HG03159 (cell line): Measurements from ENCODE around the gene RGS3.
A peak's percentile ranks its signal among the peaks of the same experiment; 100 is the strongest.

Source experiments
- ATAC-seq: cut with Tn5 transposase; IDR thresholded peaks from one replicate; pipeline ENCODE4 v1.9.1; 2021; ENCODE audit warnings: mild to moderate bottlenecking, moderate library complexity; ENCODE audit not compliant: unreplicated experiment

The RGS3 gene

DNA sequence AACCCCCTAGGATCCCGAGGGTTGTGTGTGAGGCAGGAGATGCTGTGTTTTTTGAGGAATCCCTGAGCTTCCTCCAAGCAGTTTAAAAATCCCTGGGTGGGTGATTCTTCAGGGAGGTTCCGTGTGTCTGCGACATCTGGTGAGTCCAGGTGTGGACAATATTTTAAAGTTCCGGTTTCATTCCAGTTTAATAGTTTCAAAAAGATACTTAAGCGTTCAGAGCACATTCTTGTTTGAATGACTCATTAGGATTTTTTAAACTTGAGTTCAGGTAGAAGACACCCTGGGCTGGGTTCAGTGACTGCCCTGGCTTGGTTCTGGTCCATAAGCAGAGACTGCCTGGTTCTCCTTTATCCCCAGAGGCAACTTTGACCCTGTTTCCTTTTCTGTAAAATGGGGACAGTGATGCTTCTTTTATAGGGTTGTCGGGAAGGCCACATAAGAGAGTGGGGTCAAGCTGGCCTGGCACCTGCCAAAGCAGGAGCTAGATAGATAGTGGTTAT is 119.2 kb downstream of the RGS3 start:
- no peak for ATAC-seq

DNA sequence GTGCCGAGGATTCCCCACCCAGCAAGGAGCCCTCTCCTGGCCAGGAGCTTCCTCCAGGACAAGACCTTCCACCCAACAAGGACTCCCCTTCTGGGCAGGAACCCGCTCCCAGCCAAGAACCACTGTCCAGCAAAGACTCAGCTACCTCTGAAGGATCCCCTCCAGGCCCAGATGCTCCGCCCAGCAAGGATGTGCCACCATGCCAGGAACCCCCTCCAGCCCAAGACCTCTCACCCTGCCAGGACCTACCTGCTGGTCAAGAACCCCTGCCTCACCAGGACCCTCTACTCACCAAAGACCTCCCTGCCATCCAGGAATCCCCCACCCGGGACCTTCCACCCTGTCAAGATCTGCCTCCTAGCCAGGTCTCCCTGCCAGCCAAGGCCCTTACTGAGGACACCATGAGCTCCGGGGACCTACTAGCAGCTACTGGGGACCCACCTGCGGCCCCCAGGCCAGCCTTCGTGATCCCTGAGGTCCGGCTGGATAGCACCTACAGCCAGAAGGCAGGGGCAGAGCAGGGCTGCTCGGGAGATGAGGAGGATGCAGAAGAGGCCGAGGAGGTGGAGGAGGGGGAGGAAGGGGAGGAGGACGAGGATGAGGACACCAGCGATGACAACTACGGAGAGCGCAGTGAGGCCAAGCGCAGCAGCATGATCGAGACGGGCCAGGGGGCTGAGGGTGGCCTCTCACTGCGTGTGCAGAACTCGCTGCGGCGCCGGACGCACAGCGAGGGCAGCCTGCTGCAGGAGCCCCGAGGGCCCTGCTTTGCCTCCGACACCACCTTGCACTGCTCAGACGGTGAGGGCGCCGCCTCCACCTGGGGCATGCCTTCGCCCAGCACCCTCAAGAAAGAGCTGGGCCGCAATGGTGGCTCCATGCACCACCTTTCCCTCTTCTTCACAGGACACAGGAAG is 120.2 kb downstream of the RGS3 start:
- no peak for ATAC-seq

DNA sequence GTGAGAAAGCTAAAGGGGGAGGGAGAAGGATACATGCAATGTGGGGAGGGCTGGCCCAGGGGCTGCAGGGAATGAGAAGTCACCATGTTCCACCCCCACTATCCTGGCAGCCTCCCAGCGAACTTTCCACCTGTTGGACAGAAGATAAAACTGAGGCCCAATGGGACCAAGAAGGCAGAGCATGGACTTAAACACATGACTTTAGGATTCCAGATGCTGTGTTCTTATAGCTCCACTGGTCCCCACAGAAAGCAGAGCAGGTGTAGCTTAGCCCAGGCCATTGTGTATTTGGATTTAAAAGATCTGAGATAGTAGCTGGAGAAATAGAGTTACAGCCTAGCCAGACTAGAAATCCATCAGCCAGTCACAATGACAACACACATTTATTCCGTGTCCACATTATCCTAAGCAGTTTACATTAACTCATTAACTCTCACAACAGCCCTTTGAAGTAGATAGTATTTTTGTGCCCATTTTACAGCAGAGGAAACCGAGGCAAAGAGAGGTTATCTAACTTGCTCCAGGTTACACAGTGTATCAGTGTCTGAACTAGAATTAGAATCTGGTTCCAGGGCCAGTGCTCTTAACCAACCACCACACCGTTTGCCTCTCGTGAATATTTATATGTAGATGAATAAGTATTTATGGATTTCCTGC is 121.0 kb downstream of the RGS3 start:
- ATAC-seq: no peak

DNA sequence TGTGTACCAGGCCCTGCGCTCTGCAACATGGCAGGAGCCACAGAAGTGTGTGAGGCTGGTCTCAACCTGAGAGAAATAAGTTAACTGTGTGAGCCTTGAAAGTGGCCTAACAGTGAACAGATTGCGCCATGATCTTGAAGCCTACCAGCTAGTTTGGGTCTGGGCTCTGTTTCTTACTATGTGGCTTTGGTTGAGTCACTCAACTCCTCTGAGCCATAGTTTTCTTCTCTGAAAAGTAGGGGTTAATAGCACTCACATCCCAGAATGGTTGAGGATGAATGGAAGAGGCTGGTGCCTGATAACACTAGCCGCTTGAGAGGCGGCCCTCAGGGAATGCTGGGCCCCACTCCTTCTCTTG is 121.5 kb downstream of the RGS3 start:
- ATAC-seq: no peak

DNA sequence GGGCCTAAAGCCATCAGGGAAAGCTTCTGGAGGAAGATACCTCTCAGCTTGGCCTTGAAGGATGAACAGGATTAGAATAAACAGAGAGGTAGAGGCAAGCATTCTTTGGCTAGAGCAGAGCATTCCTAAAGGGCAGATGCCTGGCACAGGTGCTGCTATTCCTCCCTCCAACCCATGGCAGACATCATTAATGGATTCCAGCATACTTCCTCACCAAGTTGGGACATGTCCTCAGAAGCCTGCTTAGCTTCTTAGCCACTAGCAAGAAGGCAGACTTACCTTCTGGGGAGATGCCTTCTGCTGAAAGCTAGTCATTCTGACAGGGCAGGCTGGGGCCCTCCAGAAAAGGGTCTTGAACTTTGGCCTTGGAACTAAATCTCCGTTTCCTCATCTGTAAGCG is 122.0 kb downstream of the RGS3 start:
- no peak for ATAC-seq

DNA sequence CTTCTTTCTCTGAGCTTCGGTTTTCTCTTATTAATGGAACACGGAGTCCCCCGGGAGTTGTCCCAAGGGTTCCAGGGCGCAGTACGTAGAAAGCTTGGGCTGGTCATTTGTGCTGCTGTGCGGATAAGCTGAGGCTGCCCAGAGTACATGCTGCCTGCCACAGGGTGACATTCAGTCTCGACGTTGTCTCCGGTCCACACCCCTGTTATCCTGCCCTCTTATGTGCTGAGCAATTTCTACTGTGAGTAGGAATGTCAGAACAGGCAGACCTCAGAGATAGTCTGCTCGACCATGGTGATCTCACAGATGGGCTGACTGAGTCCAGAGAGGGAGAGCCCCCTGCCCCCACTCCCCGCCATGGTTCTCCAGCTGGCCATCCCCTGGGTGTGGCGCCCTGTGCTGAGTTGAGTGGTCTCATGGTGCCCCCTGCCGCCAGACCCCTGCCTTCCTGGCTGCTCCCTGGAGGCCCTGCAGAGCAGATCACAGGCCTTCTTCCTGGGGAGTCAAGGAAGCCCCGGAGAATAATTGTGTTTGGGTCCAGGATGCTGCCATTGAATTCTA is 124.0 kb downstream of the RGS3 start:
- ATAC-seq: no peak

DNA sequence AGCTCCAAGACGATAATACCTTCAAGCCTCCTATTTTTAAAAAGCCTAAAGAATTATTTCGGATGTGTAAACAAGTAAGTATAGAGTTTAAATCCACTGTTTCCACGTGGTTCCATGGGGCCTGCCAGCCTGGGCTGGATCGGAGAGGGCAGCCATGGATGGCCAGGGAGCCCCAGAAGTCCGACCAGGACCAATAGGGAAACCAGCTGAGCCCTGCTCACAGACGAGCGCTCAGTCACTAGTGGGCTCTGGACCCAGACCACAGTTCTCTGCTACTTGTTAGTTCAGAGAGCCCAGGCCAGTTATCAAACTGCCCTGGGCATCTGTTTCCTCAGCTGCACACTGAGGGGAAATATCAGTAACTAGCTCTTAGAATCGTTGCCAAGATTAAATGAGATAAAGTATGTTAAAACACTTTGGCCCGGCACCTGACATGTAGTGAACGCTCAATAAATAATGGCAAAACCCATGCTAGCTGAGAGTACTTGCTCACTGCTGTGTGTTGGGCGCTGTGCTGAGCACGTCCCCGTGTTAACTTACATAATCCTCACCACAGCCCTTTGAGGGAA is 124.8 kb downstream of the RGS3 start:
- no peak for ATAC-seq

DNA sequence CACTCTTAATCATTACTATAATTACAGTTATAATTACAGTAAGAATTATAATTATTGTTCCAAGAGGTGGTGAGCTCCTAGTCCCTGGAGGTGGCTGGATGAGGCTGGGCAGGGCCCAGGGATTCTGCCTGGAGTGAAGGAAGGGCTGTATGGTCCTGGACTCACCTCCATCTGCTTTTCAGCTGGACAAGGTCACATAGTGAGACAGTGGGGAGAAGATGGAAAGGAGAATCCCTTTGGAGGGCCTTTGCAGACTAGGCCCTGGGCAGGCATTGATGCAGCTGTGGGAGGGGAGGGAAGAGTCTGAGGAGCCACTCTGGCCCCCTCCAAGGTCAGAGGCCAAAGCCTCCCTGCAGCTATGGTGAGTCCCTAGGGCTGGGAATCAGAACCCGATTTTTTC is 125.4 kb downstream of the RGS3 start:
- ATAC-seq: no peak

DNA sequence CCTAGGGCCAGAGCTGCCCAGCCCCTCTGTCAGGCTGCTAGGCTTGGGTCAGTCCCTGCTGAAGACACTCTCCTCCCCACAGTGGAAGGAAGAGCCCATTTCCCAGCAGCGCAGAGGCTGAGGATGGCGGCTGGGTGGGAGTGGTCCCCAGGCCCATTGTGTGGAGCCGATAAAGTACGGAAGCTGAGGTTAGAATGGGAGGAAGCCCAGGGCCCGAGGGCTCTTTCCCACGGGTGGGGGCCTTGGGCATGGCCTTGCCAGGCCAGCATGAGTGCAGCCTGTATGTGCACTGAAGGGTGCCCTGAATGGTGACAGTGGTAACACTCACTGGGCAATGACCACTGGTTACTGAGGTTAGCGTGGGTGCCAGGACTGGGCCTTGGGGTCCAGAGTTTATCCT is 125.9 kb downstream of the RGS3 start:
- ATAC-seq: no peak

DNA sequence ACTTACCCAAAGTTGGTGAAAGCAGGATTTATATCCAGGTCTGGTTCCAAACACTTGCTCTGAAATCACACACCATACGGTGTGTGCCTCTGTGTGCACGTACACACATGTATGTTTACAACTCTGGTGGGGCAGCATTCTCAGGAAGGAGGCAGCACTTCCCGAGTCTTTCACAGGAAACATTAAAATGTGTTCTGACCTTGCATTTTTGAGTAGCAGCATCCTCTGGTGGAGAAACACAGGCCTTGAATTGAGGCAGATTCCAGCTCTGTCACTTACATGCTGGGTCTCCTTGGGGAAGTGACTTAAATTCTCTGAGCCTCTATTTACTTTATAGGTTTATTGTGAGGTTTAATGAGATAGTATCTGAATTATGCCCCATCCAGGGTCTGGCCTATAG is 126.4 kb downstream of the RGS3 start:
- ATAC-seq: no peak

DNA sequence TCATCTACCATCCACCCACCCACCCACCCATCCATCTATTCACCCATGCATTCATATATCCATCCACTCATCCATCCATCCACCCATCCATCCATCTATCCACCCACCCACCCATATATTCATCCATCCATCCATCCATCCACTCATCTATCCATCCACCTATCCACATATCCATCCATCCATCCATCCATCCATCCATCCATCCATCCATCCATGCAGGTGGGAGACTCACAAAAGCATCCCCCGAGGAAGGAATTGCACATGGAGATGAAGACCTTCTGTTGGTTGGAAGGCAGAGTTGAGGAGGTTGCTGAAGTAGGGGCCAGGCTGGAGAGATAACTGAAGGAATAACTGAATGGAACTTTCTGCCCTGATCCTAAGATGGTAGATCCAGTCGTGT is 126.9 kb downstream of the RGS3 start:
- ATAC-seq: no peak

DNA sequence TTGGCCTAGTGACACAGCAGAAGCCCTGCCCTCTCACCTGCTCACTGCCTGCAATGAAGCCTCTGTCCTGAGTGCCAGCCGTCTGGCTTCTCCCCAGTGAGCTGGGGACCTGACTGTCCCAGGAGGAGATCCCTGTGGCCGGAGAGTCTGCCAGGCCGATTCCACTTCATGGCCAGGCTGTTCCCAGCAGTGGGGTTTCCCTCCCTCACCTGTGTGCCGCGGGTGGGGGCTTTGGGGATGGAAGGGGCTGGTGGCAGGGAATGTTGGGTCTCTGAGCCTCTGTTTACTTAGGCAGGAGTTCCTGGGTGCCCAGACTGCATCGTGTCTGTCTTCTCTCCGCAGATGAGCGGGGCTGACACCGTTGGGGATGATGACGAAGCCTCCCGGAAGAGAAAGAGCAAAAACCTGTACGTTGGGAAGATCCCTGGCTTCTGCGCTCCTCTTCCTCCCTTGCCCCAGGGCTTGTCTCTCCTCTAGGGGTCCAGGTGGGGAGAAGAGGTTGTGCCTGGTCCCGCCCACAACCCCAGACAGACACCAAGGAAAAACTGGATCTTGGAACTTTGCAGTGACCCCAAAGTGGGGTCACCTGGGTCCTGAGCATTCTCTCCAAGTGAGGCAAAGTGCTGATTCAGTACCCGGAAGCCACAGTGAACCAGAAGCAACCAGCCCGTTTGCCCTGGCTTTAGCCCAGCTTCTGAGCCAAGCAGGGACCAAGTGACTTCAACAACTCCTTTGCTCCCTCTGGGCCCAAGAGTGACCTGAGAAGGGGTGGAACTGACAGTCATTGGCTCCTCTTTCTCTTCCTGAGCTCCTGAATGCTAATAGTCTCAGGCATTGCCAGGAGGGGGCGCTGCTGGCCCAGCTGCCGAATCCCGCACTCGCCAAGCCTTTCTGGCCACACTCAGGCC is 127.7 kb downstream of the RGS3 start:
- ATAC-seq: peak; percentile 44

DNA sequence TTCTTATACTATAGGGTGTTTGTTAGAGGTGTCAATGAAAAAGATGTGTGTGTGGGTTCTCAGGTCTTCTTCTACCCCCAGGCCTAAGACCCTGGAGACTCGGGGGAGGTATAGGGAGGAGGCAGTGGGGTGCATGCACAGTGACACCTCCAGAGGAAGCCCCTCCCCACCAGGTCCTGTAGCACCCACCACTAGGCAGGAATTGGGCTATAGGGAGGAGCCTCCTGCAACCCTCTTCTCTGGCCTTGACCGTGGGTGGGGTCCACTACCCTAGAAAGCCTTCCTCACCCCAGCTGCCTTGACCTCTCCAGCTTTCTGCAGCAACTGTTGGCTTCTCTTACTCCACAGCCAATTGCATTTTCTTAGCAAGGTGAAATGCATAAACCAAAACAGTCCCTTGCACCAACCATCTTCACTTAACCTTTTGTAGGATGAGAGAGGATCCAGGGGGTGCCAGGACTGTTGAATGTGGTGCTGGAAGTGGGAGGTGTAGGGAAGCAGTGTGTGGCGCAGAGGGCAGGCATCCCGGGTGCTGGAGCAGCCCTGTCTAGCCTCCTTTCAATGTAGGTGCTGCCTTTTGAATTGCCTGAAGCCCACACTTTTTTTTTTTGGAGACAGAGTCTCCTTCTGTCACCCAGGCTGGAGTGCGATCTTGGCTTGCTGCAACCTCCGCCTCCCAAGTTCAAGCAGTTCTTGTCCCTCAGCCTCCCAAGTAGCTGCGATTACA is 128.5 kb downstream of the RGS3 start:
- no peak for ATAC-seq

DNA sequence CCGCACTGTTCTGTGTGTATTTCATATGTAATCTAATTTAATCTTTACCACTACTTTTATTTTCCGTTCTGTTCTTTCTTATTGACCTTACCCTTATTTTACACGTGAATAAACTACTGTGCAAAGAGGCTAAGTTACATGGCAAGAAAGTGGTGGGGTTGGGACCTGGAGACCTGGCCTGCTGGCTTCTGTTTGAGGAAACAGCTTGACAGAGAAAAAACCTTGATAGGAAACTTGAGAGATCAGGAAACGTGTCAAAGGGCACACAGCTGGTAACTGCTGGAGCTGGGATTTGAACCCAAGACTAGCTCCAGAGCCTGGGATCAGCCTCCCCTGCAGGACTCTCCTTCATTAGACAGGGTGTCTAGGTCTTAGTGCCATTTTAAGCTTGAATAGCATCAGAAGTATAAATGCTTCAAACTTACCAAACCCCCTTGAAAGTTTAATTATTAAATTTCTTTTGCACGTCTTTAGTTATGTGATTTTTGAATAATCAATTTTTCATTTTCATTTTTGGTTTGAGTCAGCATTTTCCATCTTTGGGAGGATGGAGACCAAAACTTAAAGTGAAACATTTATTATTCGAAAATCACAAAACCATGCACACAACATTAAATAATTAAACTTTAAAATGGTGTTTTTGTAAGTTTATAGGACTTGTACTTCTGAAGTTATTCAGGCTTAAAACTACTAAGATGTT is 129.5 kb downstream of the RGS3 start:
- ATAC-seq: no peak

DNA sequence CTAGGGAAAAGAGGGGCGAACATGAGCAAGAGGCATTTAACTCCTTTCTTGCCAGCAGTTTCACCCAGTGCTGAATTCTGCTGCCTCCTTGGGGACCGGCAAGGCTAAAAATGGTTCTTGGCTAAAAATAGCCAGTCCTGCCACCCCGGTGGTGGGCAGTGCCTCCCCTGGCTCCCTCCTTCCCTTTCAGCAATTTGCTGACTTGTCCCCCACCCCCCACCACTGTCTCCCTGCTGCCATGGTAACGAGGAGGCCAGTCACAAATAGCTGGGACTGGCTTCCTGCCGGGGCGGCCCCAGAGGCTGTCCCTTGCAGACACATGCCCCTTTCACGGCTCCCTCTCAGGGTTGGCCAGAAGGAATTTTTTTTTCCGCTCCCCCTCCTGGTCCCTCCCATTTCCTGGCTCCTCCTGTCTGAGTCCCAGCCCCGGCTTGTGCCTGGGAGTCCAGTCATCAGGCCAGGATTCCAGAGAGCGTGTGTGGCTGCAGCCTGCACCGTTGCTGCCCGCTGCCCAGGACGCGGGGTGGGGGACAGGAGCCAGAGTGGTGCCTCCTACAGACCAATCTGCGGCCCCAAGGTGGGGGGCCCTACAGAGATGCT is 130.3 kb downstream of the RGS3 start:
- peak; percentile 61 for ATAC-seq

DNA sequence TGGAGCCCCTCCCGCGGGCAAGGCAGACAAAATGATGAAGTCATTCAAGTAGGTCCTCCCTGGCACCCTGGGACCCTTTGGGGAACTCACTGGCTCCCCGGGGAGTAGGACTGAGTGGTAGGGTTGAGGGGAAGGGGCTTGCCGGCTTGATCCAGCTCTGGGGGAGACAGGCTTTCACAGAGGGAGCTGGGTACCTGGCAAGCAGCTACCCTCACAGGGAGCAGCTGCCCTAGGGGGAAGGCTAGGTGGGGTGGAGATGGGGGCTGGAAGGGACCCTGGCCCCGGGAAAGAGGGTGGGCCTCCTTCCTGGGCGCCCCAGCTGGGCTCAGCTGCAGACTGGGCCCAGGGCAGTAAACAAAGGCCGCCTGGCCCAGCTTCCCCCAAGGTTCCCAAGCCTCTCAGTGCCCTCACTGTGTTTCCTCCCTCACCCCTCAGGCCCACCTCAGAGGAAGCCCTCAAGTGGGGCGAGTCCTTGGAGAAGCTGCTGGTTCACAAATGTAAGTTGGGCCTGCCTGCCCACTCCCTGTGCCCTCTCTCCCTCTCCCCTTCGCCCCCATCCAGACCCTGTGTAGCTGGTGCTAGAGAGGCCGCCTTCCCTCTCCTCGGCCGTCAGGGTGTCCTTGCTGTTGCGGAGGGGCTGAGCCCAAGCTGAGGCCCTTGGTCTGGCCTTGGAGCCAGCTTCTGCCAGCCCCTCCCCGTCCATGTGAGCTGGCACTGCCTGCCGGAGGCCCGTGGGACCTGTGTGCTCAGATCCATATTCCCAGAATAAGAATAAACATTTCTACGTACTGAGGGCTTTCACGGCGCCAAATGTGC is 131.2 kb downstream of the RGS3 start:
- no peak for ATAC-seq

DNA sequence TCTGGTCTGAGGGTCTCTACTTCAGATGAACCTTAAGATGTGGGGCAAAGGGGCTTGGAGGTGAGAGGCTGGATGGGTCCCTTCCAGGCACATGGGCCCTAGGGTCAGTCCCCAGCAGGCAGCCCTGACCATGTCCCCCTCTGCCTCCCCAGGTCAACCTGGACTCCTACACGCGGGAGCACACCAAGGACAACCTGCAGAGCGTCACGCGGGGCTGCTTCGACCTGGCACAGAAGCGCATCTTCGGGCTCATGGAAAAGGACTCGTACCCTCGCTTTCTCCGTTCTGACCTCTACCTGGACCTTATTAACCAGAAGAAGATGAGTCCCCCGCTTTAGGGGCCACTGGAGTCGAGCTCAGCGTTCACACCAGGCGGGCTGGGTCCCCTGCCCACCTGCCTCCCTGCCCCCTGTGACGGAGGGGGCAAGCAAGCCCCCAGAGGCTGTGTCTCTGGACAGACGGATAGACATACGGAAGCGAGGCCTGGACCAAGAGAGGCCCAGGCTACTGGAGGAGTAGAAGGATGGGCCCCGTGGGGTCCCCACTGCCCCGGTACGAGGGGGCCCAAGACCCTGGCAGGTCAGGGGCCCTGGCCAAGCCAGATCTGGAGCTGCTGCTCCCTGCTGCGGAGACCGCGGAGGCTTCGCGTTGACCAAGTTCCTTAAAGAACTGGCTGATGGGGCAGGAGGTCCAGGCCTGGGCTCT is 133.2 kb downstream of the RGS3 start:
- no peak for ATAC-seq
